ENCODE measurements around the gene SLC16A3. TPM values are rescaled to one million over a fixed set of nuclear protein-coding genes. Genes with fewer than 3 reads are reported as not detected.
A peak's percentile ranks its signal among the peaks of the same experiment; 100 is the strongest.

Gene SLC16A3
- total and polyA plus RNA-seq, 2 of the 8 experiments (the other 6 are each of a cell fraction or from before 2014, with no cell fraction given) = 3.8 to 8.7 TPM

DNA sequence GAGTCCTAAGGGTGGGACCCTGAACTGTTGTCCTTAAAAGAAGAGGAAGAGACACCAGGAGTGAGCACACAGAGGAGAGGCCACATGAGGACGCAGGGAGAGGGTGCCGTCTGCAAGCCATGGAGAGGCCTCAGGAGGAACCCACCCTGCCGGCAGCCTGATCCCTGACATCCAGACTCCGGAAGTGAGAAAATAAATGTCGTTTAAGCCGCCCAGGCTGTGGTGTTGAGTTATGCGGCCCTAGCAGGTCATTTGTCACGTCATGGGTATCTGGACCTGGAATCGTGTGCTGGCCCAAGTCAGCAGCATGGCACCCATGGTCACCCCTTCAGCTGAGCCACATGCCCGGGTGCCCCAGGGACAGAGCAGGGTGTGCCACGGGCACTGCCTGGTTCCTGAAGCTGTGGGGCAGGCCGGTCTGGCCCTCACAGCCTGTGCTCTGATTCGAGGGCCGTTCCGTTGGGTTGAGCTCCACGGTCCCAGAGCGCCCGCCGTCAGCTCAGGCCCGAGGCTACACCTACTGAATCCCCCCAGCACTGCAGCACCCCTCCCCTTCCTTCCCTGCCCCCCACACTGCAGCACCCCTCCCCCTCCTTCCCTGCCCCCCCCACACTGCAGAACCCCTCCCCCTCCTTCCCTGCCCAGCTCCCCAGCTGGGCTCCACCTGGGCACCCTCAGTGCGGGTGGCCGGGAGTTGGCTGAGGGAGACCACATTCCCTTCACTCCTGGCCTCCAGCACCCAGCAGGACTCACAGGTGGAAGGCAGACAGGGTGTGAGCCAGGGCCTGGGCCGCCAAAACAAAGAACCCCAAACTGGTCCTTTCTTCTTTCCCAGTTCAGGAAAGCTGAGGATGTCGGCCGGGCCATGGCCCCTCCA is 13.5 kb upstream of the SLC16A3 start:
- Histone ChIP-seq H3K36me3 (ENCODE audit: control insufficient read depth in 2 of 4, insufficient read depth in 4 of 4, low read length in 3 of 4) (no peaks in the 10 kb centered on the region), H3K14ac (ENCODE audit: insufficient read length) (no peak overlapping the region), H3K23me2 (ENCODE audit: low read depth, low read length) (peaks cover 4% of the 10 kb centered on the region; the same call in 1 of the 2 replicates), H2BK12ac (ENCODE audit: low read depth, low read length) (no peak overlapping the region), H2BK15ac (ENCODE audit: low read length) (peak overlapping the region; percentile 46; the same call in 1 of the 2 replicates), H2BK120ac (replicated peaks; ENCODE audit: low read depth, low read length) (no peak overlapping the region), H2AK5ac (ENCODE audit: low read depth, low read length) (no peak overlapping the region), H4K20me1 (replicated peaks in 1 of 2; ENCODE audit: control insufficient read depth in 1 of 2, insufficient read depth in 2 of 2, low read length in 2 of 2) (peaks cover 0 to 2% of the 10 kb centered on the region in 2 experiments), H3K79me2 (ENCODE audit: control insufficient read depth in 1 of 2, insufficient read depth in 2 of 2, low read length in 2 of 2) (no peaks in the 10 kb centered on the region), H3K23ac (ENCODE audit: insufficient read length) (no peak overlapping the region), H4K5ac (ENCODE audit: insufficient read length, low read depth, low read length) (no peak overlapping the region), H3K9me3 (ENCODE audit: insufficient read depth in 2 of 2, low read depth in 1 of 2, low read length in 1 of 2) (no peaks in the 10 kb centered on the region; a peak in 1 of 4 replicates), H3K27ac (ENCODE audit: low read depth, low read length) (no peak overlapping the region), H3K79me1 (ENCODE audit: low read depth, low read length) (no peaks in the 10 kb centered on the region), H3K4me2 (ENCODE audit: insufficient read depth in 1 of 2, low read depth in 2 of 2, low read length in 2 of 2) (no peak overlapping the region), H4K8ac (ENCODE audit: extremely low read depth, insufficient read depth, low read length) (no peak overlapping the region), H3K18ac (ENCODE audit: extremely low read depth, low read length) (no peak overlapping the region; the same call in 1 of the 2 replicates), H2AFZ (ENCODE audit: low read length) (no peak overlapping the region), H4K91ac (replicated peaks; ENCODE audit: insufficient read length, low read length) (no peak overlapping the region), H3K56ac (replicated peaks; ENCODE audit: insufficient read length, low read depth, low read length) (no peak overlapping the region), H2BK20ac (ENCODE audit: low read length) (no peak overlapping the region), H3K9ac (replicated peaks in 1 of 4; ENCODE audit: extremely low read depth in 1 of 4, low read depth in 3 of 4, low read length in 3 of 4) (no peak overlapping the region), H3K4me3 (ENCODE audit: extremely low read depth in 1 of 4, insufficient read depth in 2 of 4, low read depth in 3 of 4, low read length in 4 of 4) (no peak overlapping the region), H3K27me3 (replicated peaks in 1 of 4; ENCODE audit: control insufficient read depth in 3 of 4, extremely low read depth in 1 of 4, insufficient read depth in 3 of 4, low read length in 3 of 4) (peaks cover 2 to 21% (median 13%) of the 10 kb centered on the region in 4 experiments), H2BK5ac (ENCODE audit: low read depth, low read length) (no peak overlapping the region), H3K4ac (replicated peaks; ENCODE audit: insufficient read length, low read depth, low read length) (no peak overlapping the region), H3K4me1 (replicated peaks in 1 of 4; ENCODE audit: control insufficient read depth in 3 of 4, insufficient read depth in 4 of 4, low read length in 3 of 4) (peaks cover 0 to 4% (median under 1%) of the 10 kb centered on the region in 4 experiments; a peak in 2 of 7 replicates)
- FAIRE-seq (no peak), DNase-seq (ENCODE audit: low read depth in 1 of 2, low spot score in 2 of 2) (no peak)
- WGBS, 2 experiments (ENCODE audit: extremely low coverage in 1 of 2, insufficient coverage in 1 of 2, insufficient read length in 1 of 2, insufficient replicate concordance in 2 of 2, low coverage in 1 of 2, low lambda C conversion rate in 2 of 2, missing lambda C conversion rate in 1 of 2) = 92% methylated on average over 18 of the region's 25 CpGs; no CpG with 5 or more reads in 1 of the 2 experiments
- TF ChIP-seq SUZ12 (IDR thresholded peaks at IDR 0.05; ENCODE audit: low read length) (no peak), SP4 (IDR thresholded peaks at IDR 0.05; ENCODE audit: low read length) (no peak), RFX5 (IDR thresholded peaks at IDR 0.05; ENCODE audit: borderline replicate concordance, low read depth, low read length) (no peak), RBBP5 (IDR thresholded peaks at IDR 0.05; ENCODE audit: borderline replicate concordance, low read depth, low read length) (no peak)
- TF ChIP-seq, protein P1, sequence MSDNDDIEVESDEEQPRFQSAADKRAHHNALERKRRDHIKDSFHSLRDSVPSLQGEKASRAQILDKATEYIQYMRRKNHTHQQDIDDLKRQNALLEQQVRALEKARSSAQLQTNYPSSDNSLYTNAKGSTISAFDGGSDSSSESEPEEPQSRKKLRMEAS (IDR thresholded peaks at IDR 0.05) = no peak
- CTCF ChIA-PET (ENCODE audit: partially characterized antibody) = interaction anchor here (1.1 kb wide), 1 partner anchor 22 kb away, joined by 3 read pairs; no protein-coding TSS in a partner anchor
- POLR2A ChIA-PET (ENCODE audit: partially characterized antibody) = interaction anchor here (0.6 to 3.6 kb wide), 3 partner anchors 14 to 21 kb away, joined by 3 to 11 read pairs (median 4); partner anchors contain the start of gene SLC16A3

Data from H1 (cell line).